SH-SY5Y (cell line): ENCODE results near the gene NBEAL2.

ENCODE experiments used
- GATA2 ChIP-seq: IDR thresholded peaks from 2 replicates; pipeline ENCODE4 v1.6.1; 2011; ENCODE audit warnings: mild to moderate bottlenecking, low read depth, low read length
- GATA3 ChIP-seq: IDR thresholded peaks from 2 replicates; pipeline ENCODE4 v1.6.1; 2011; ENCODE audit warnings: low read depth, mild to moderate bottlenecking, low read length, moderate library complexity

GRCh38 chr3:47020311-47020710 is 40.8 kb downstream of the NBEAL2 start:
- TF ChIP-seq GATA2 (no peak), GATA3 (no peak)
